ENCODE data around the gene LRP2BP. TPM values are rescaled to one million over a fixed set of nuclear protein-coding genes. Genes with fewer than 3 reads are reported as not detected.

Gene LRP2BP
- total RNA-seq, 1 donor from 2014 or later = 0.53 TPM

GRCh38 chr4:185357211-185357610, 38.5 kb downstream of the LRP2BP start:
- no peaks in the 10 kb centered on the region for H3K36me3 ChIP-seq (ENCODE audit: control insufficient read depth, insufficient read depth, low read length)
- no peaks in the 10 kb centered on the region for H3K27me3 ChIP-seq (ENCODE audit: control insufficient read depth, insufficient read depth, low read length)
- TF ChIP-seq, protein P1, sequence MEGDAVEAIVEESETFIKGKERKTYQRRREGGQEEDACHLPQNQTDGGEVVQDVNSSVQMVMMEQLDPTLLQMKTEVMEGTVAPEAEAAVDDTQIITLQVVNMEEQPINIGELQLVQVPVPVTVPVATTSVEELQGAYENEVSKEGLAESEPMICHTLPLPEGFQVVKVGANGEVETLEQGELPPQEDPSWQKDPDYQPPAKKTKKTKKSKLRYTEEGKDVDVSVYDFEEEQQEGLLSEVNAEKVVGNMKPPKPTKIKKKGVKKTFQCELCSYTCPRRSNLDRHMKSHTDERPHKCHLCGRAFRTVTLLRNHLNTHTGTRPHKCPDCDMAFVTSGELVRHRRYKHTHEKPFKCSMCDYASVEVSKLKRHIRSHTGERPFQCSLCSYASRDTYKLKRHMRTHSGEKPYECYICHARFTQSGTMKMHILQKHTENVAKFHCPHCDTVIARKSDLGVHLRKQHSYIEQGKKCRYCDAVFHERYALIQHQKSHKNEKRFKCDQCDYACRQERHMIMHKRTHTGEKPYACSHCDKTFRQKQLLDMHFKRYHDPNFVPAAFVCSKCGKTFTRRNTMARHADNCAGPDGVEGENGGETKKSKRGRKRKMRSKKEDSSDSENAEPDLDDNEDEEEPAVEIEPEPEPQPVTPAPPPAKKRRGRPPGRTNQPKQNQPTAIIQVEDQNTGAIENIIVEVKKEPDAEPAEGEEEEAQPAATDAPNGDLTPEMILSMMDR (IDR thresholded peaks at IDR 0.05; ENCODE audit: insufficient read depth, low read length, severe bottlenecking) = no peak
- FAIRE-seq (no peak), DNase-seq (ENCODE audit: low read depth) (no peak)
- H3K4me3 ChIP-seq (ENCODE audit: low read depth, low read length) = no peak overlapping the region

GRCh38 chr4:185352741-185353140, 43.0 kb downstream of the LRP2BP start:
- no peak for FAIRE-seq

DNA sequence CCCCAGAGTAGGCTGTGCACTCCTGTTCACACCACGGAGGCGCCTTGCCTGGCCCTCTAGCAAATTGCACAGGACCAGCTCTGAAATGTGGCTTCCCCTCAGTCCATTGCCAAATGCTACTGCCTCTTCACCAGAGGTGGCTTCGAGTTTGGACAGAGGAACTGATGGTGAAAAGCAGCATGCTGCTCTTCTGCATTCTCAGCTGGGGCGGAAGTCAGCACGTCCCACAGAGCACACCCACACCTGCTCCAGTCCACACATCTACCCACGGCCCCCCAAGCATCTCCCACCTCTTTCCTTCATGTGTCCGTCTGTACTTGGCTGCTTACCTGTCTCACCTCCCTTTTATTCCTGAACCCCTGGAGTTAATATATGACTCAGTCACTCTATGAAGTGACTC, 43.5 kb downstream of the LRP2BP start:
- Histone ChIP-seq H3K36me3 (ENCODE audit: control insufficient read depth, insufficient read depth, low read length) (no peaks in the 10 kb centered on the region), H3K27me3 (ENCODE audit: control insufficient read depth, insufficient read depth, low read length) (no peaks in the 10 kb centered on the region), H3K4me3 (ENCODE audit: low read depth, low read length) (no peak overlapping the region)
- no peak for DNase-seq (ENCODE audit: low read depth)
- no peak for FAIRE-seq
- TF ChIP-seq, protein P1 (IDR thresholded peaks at IDR 0.05; ENCODE audit: insufficient read depth, low read length, severe bottlenecking) = no peak

More at GRCh38 chr4:185352741-185353140, 43.0 kb downstream of the LRP2BP start:
- Histone ChIP-seq H3K27me3 (ENCODE audit: control insufficient read depth, insufficient read depth, low read length) (no peaks in the 10 kb centered on the region), H3K36me3 (ENCODE audit: control insufficient read depth, insufficient read depth, low read length) (no peaks in the 10 kb centered on the region), H3K4me3 (ENCODE audit: low read depth, low read length) (no peak overlapping the region)
- TF ChIP-seq, protein P1 (IDR thresholded peaks at IDR 0.05; ENCODE audit: insufficient read depth, low read length, severe bottlenecking) = no peak
- DNase-seq (ENCODE audit: low read depth) = no peak

DNA sequence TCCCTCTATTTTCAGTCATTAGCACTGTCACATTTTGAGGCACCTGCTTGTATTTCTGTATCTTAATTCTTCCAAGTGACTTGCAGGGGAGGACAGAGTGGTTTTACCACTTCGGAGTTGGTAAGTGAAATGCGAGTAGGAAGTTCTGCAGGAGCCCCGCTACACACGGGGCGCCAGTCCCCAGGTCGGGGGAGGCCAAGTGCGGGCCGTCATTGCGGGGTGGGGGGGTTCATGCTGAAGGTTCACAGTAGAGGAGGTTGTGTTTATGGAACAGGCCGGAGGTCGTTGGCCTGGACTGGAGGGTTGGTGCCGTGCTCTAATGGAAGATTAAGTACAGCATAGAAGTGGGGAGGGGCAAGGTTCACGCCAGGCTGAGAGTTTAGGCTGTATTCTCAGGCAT, 44.0 kb downstream of the LRP2BP start:
- FAIRE-seq (no peak), DNase-seq (ENCODE audit: low read depth) (no peak)
- TF ChIP-seq, protein P1 (IDR thresholded peaks at IDR 0.05; ENCODE audit: insufficient read depth, low read length, severe bottlenecking) = no peak
- Histone ChIP-seq H3K36me3 (ENCODE audit: control insufficient read depth, insufficient read depth, low read length) (no peaks in the 10 kb centered on the region), H3K4me3 (ENCODE audit: low read depth, low read length) (no peak overlapping the region), H3K27me3 (ENCODE audit: control insufficient read depth, insufficient read depth, low read length) (no peaks in the 10 kb centered on the region)

DNA sequence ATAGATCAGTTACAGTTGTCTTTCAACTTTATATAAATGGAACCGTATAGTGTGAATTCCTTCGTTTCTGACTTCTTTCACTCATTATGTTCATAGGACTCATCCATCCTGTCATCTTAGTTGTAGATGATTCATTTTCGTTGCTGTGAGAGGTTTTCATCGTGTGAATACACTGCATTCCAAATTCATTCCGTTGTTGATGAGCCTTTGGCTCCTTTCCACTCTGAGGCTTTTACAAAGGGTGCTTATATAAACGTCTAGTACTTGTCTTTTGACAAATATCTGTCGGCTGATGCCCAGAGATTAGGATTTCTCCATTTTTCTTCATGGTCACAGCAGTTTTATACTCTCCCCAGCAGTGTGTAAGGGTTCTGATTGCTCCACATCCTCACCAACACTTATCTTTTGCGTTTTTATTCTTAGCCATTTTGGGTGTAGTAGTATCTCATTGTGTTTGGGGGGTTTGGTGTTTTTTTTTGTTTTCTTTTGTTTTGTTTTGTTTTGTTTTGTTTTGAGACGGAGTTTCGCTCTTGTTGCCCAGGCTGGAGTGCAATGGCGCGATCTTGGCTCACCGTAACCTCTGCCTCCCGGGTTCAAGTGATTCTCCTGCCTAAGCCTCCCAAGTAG, 48.6 kb downstream of the LRP2BP start:
- H3K36me3 ChIP-seq (ENCODE audit: control insufficient read depth, insufficient read depth, low read length) = no peaks in the 10 kb centered on the region
- TF ChIP-seq, protein P1 (IDR thresholded peaks at IDR 0.05; ENCODE audit: insufficient read depth, low read length, severe bottlenecking) = no peak
- no peak for FAIRE-seq
- no peaks in the 10 kb centered on the region for H3K27me3 ChIP-seq (ENCODE audit: control insufficient read depth, insufficient read depth, low read length)
- no peak overlapping the region for H3K4me3 ChIP-seq (ENCODE audit: low read depth, low read length)
- no peak for DNase-seq (ENCODE audit: low read depth)

Data from bronchial epithelial cell (primary cell).